NCI-H82 treated with DMSO at 0.1 percent for 48 hours (cell line): ENCODE measurements around the gene CPT1B.
A peak's percentile ranks its signal among the peaks of the same experiment; 100 is the strongest.

ENCODE experiments used
- DNase-seq: peaks from one replicate; lab custom pipeline; 2025; ENCODE audit not compliant: unreplicated experiment; lab: John Stamatoyannopoulos, UW

The CPT1B gene

GRCh38 chr22:50571264-50572175, 6.7 kb downstream of the CPT1B start:
- no peak for DNase-seq

- no peak for DNase-seq
Measured at GRCh38 chr22:50570861-50571260, 7.4 kb downstream of the CPT1B start.

- DNase-seq = no peak
Measured at GRCh38 chr22:50569896-50570535, 8.2 kb downstream of the CPT1B start.

GRCh38 chr22:50569041-50569459, 9.2 kb downstream of the CPT1B start:
- no peak for DNase-seq

- no peak for DNase-seq
Measured at GRCh38 chr22:50568626-50569025, 9.6 kb downstream of the CPT1B start.

GRCh38 chr22:50567721-50568252, 10.4 kb downstream of the CPT1B start:
- peak; percentile 54 for DNase-seq

- no peak for DNase-seq
Measured at GRCh38 chr22:50564289-50564688, 13.9 kb downstream of the CPT1B start.

GRCh38 chr22:50563413-50564160, 14.6 kb downstream of the CPT1B start:
- DNase-seq = no peak

- peak; percentile 84 for DNase-seq
Measured at GRCh38 chr22:50562523-50563412, 15.5 kb downstream of the CPT1B start, which contains the start of gene SYCE3. SYCE3 (minus strand) TSS chr22:50562919; CDS start chr22:50556405, 6,514 bp downstream.

- DNase-seq = no peak
Measured at GRCh38 chr22:50561401-50562358, 16.5 kb downstream of the CPT1B start.

GRCh38 chr22:50560034-50560433, 18.2 kb downstream of the CPT1B start:
- no peak for DNase-seq

GRCh38 chr22:50556703-50557102, 21.5 kb downstream of the CPT1B start:
- no peak for DNase-seq

- DNase-seq = no peak
Measured at GRCh38 chr22:50553310-50553709, 24.9 kb downstream of the CPT1B start.

GRCh38 chr22:50551160-50551752, 27.0 kb downstream of the CPT1B start:
- DNase-seq = no peak

GRCh38 chr22:50550395-50550794, 27.8 kb downstream of the CPT1B start:
- DNase-seq = no peak

- DNase-seq = no peak
Measured at GRCh38 chr22:50548921-50549790, 29.1 kb downstream of the CPT1B start.

GRCh38 chr22:50548040-50548920, 29.9 kb downstream of the CPT1B start:
- DNase-seq = no peak
